Neutrophil (primary cell): ENCODE data around the gene FCHO1.

Source experiments
- H3K27ac ChIP-seq: fragments of 200-600 bp; sonication (generic); 2 replicates; pipeline ENCODE4 v1.5.1; 2016; ENCODE audit warnings: mild to moderate bottlenecking, moderate library complexity
- H3K27me3 ChIP-seq: fragments of 200-600 bp; sonication (generic); 2 replicates; pipeline ENCODE4 v1.6.0; 2016; ENCODE audit warnings: mild to moderate bottlenecking
- H3K36me3 ChIP-seq: fragments of 200-600 bp; sonication (generic); 2 replicates; pipeline ENCODE4 v1.5.1; 2017
- H3K4me1 ChIP-seq, 2 experiments: fragments of 200-600 bp in 1 of 2; sonication (generic) in 1 of 2; 1 replicate in 1 of 2; 2 replicates in 1 of 2; pipeline versions ENCODE4 v1.5.1 to v1.6.1; 2013 to 2016; ENCODE audit warnings: low read depth in 1 of 2, low read length in 1 of 2, mild to moderate bottlenecking in 1 of 2, moderate library complexity in 1 of 2; ENCODE audit not compliant: control insufficient read depth in 1 of 2, insufficient read depth in 1 of 2
- H3K4me3 ChIP-seq, 2 experiments: fragments of 200-600 bp in 1 of 2; sonication (generic) in 1 of 2; 1 replicate in 1 of 2; 2 replicates in 1 of 2; pipeline ENCODE4 v1.5.1; 2013 to 2016; ENCODE audit warnings: low read depth in 1 of 2, low read length in 1 of 2, mild to moderate bottlenecking in 1 of 2, moderate library complexity in 1 of 2
- H3K9me3 ChIP-seq: fragments of 200-600 bp; sonication (generic); 2 replicates; pipeline ENCODE4 v1.5.1; 2016
- TF ChIP-seq, protein P1 (sequence below): fragments of 200-600 bp; sonication (generic); IDR thresholded peaks from 2 replicates; pipeline ENCODE4 v1.5.1; 2016; ENCODE audit warnings: antibody characterized with exemption

FCHO1 gene

DNA sequence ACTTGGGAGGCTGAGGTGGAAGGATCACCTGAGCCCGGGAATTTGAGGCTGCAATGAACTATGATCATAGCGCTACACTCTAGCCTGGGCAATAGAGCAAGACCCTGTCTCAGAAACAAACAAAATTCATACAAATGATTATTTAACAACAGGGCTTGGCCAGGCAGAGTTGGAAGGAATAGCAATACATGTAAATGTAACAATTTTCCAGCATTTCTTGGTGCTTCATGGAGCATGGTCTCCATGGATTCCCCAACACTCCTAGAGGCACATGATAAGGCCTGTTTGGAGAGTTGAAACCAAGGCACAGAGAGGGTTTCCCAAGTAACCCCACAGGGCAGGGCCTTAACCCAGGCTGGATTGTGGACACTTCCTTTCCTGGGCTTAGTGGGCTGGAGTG lies 59.8 kb downstream of the FCHO1 start:
- TF ChIP-seq, protein P1, sequence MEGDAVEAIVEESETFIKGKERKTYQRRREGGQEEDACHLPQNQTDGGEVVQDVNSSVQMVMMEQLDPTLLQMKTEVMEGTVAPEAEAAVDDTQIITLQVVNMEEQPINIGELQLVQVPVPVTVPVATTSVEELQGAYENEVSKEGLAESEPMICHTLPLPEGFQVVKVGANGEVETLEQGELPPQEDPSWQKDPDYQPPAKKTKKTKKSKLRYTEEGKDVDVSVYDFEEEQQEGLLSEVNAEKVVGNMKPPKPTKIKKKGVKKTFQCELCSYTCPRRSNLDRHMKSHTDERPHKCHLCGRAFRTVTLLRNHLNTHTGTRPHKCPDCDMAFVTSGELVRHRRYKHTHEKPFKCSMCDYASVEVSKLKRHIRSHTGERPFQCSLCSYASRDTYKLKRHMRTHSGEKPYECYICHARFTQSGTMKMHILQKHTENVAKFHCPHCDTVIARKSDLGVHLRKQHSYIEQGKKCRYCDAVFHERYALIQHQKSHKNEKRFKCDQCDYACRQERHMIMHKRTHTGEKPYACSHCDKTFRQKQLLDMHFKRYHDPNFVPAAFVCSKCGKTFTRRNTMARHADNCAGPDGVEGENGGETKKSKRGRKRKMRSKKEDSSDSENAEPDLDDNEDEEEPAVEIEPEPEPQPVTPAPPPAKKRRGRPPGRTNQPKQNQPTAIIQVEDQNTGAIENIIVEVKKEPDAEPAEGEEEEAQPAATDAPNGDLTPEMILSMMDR, result no peak
- peaks cover 35% of the 10 kb centered on the region for H3K27me3 ChIP-seq
- no peak overlapping the region for H3K27ac ChIP-seq
- no peaks in the 10 kb centered on the region for H3K4me1 ChIP-seq
- H3K36me3 ChIP-seq, result no peaks in the 10 kb centered on the region
- H3K4me3 ChIP-seq, result no peak overlapping the region
- H3K9me3 ChIP-seq, result no peaks in the 10 kb centered on the region

- H3K4me1 ChIP-seq, result no peaks in the 10 kb centered on the region
- TF ChIP-seq, protein P1, result no peak
- peaks cover 29% of the 10 kb centered on the region for H3K27me3 ChIP-seq
- H3K9me3 ChIP-seq, result no peaks in the 10 kb centered on the region
- H3K27ac ChIP-seq, result no peak overlapping the region
- no peaks in the 10 kb centered on the region for H3K36me3 ChIP-seq
- H3K4me3 ChIP-seq, result no peak overlapping the region
Observed at GRCh38 chr19:17811681-17812080, 60.4 kb downstream of the FCHO1 start.

DNA sequence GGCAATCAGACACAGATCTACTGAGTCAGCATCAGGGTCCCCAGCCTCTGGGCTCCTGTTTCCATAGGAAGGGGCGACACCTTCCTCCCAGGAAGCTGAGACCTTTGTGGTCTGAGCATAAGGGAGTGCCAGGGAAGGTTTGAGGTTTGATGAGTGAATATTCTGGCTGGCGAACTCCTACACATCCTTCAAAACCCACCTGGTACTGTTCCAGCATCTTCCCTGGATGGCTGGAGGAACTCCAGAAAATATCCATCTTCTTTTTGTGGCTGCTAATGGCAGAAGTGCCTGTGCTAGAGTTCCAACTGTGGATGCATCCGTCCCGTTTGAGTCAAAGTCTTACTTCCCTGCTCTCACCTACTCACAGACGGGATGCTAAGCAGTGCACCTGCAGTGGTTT lies 60.8 kb downstream of the FCHO1 start:
- H3K9me3 ChIP-seq, result no peaks in the 10 kb centered on the region
- TF ChIP-seq, protein P1, result no peak
- peaks cover 25% of the 10 kb centered on the region for H3K27me3 ChIP-seq
- no peak overlapping the region for H3K27ac ChIP-seq
- H3K36me3 ChIP-seq, result no peaks in the 10 kb centered on the region
- H3K4me3 ChIP-seq, result no peak overlapping the region
- no peaks in the 10 kb centered on the region for H3K4me1 ChIP-seq

DNA sequence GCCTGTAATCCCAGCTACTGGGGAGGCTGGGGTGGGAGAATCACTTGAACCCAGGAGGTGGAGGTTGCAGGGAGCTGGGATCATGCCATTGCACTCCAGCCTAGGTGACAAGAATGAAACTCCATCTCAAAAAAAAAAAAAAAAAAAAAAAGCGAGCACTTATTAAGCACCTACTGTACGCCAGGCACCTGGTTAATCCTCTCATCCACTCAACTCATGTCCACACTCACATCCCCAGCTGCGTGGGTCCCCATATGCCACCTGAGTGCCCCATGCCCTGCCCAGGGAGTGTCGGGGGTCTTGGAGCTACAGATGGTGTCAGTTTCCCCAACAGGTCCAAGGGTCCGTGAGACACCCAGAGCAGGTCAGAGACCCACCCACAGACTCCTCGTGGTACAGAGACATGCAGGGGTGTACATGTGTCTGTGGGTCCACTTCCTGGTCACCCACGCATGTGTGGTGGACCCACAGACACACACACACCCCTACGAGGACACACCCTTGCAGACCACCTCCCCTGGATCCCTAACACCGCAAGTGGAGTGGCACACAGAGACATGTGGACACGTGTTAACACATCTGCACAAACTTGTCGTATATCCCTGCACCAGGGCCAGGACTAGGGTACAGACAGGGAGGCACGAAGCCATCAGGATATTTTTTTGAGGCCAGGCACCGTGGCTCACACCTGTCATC lies 66.5 kb downstream of the FCHO1 start:
- Histone ChIP-seq H3K9me3 (no peaks in the 10 kb centered on the region), H3K4me1 (no peaks in the 10 kb centered on the region), H3K27me3 (no peaks in the 10 kb centered on the region), H3K27ac (no peak overlapping the region), H3K4me3 (no peak overlapping the region), H3K36me3 (no peaks in the 10 kb centered on the region)
- TF ChIP-seq, protein P1, result no peak

DNA sequence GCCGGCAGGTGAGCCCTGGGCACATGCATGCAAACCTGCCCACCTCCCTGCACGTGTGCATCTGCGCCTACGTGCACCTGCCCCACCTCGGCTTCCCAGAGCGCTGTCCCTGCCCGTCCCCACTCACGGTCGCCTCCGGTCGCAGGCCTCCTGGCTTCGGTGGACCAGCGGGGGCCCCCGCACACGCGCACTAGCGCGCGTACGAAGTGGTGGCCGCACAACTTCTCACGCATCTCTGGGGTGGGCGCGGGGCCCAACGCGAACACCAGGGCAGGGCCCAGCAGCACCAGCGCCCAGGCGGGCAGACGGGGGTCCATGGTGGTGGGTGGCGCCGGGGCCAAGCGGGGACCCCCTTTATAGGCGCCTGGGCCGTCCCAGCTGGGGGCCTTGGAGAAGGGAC lies 69.9 kb downstream of the FCHO1 start, which contains the start of gene INSL3:
INSL3 (minus strand) TSS at position 330 of the 400 bp plus-strand sequence; CDS start at position 317, 13 bp downstream.
- no peaks in the 10 kb centered on the region for H3K9me3 ChIP-seq
- peaks cover 10% of the 10 kb centered on the region for H3K36me3 ChIP-seq
- no peaks in the 10 kb centered on the region for H3K4me1 ChIP-seq
- H3K27ac ChIP-seq, result no peak within 1 kb of the TSS
- TF ChIP-seq, protein P1, result no peak
- H3K4me3 ChIP-seq, result no peak within 1 kb of the TSS
- no peaks in the 10 kb centered on the region for H3K27me3 ChIP-seq
